Loucy (cell line): ENCODE data around the gene ST8SIA1.

ENCODE experiments used
- H2AFZ ChIP-seq: fragments of 200-600 bp; sonication (generic); 2 replicates; pipeline ENCODE4 v1.6.0; 2016; ENCODE audit warnings: antibody characterized with exemption, mild to moderate bottlenecking, low read length, moderate library complexity
- H3F3A ChIP-seq: fragments of 200-600 bp; 2 replicates; pipeline ENCODE4 v1.6.0; 2016; ENCODE audit warnings: antibody characterized with exemption, low read depth, mild to moderate bottlenecking
- H3K27me3 ChIP-seq: fragments of 200-600 bp; sonication (generic); 2 replicates; pipeline ENCODE4 v1.6.1; 2014; ENCODE audit warnings: low read length, mild to moderate bottlenecking; ENCODE audit not compliant: insufficient read depth, poor library complexity, severe bottlenecking
- H3K36me3 ChIP-seq: fragments of 200-600 bp; sonication (generic); 2 replicates; pipeline ENCODE4 v1.6.1; 2016; ENCODE audit warnings: low read length; ENCODE audit not compliant: insufficient read depth
- H3K4me1 ChIP-seq: fragments of 200-600 bp; sonication (generic); 2 replicates; pipeline ENCODE4 v1.5.1; 2014; ENCODE audit warnings: low read length, mild to moderate bottlenecking; ENCODE audit not compliant: insufficient read depth, poor library complexity, severe bottlenecking
- H3K4me2 ChIP-seq: fragments of 200-600 bp; sonication (generic); 2 replicates; pipeline ENCODE4 v1.6.0; 2014; ENCODE audit warnings: antibody characterized with exemption, low read length, low read depth, mild to moderate bottlenecking; ENCODE audit not compliant: poor library complexity, severe bottlenecking
- H3K4me3 ChIP-seq: fragments of 200-600 bp; sonication (generic); 2 replicates; pipeline ENCODE4 v1.5.1; 2014; ENCODE audit warnings: low read length, mild to moderate bottlenecking, mixed read lengths; ENCODE audit not compliant: poor library complexity, severe bottlenecking
- H3K79me2 ChIP-seq: fragments of 200-600 bp; sonication (generic); 2 replicates; pipeline ENCODE4 v1.6.1; 2014; ENCODE audit warnings: low read length; ENCODE audit not compliant: insufficient read depth
- H3K9ac ChIP-seq: fragments of 200-600 bp; sonication (generic); 2 replicates; pipeline ENCODE4 v1.6.0; 2014; ENCODE audit warnings: mild to moderate bottlenecking, low read depth, low read length, moderate library complexity; ENCODE audit not compliant: poor library complexity, severe bottlenecking
- H3K9me2 ChIP-seq: fragments of 200-600 bp; sonication (generic); replicated peaks from 2 replicates; pipeline ENCODE4 v1.6.1; 2016; ENCODE audit warnings: low read depth, low read length, mixed read lengths
- H3K9me3 ChIP-seq: fragments of 200-600 bp; sonication (generic); 2 replicates; pipeline ENCODE4 v1.6.1; 2014; ENCODE audit warnings: mild to moderate bottlenecking, antibody characterized with exemption, low read length, low read depth; ENCODE audit not compliant: insufficient read depth
- H4K20me1 ChIP-seq: fragments of 200-600 bp; sonication (generic); 2 replicates; pipeline ENCODE4 v1.6.0; 2014; ENCODE audit warnings: antibody characterized with exemption, low read length, mild to moderate bottlenecking; ENCODE audit not compliant: insufficient read depth, poor library complexity, severe bottlenecking
- CTCF ChIP-seq: fragments of 200-600 bp; sonication (generic); conservative IDR thresholded peaks from 2 replicates; pipeline ENCODE4 v1.5.1; 2014; ENCODE audit warnings: mild to moderate bottlenecking, antibody characterized with exemption, low read length
- EZH2phosphoT487 ChIP-seq: fragments of 200-600 bp; IDR thresholded peaks from 2 replicates; pipeline ENCODE4 v1.6.1; 2018; ENCODE audit warnings: antibody characterized with exemption, mild to moderate bottlenecking, moderate library complexity, borderline replicate concordance

Gene ST8SIA1

DNA sequence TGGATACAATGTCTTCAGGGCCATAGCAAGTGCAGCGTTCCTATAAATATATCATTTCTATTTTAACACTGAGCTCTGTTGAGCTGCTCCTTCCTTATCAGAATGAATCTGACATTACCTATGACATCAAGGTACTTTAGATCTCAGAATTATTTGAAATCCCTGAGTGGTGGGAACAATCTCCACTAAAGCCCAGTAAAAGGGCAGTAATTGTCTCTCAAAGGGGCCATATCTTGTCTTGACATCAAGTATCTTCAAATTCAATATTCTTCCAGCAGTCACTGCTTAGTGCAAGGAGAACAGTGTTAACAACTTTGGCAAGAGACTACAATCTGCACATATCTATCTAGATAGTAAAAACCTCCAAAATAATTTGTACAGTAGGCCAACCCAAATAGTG, 21.7 kb upstream of the ST8SIA1 start:
- H3K79me2 ChIP-seq, result no peaks in the 10 kb centered on the region
- no peaks in the 10 kb centered on the region for H3K36me3 ChIP-seq
- H3K27me3 ChIP-seq, result no peaks in the 10 kb centered on the region
- no peak overlapping the region for H3K4me3 ChIP-seq
- H2AFZ ChIP-seq, result no peak overlapping the region
- no peaks in the 10 kb centered on the region for H3K9me2 ChIP-seq
- no peaks in the 10 kb centered on the region for H3F3A ChIP-seq
- no peaks in the 10 kb centered on the region for H4K20me1 ChIP-seq
- no peaks in the 10 kb centered on the region for H3K9me3 ChIP-seq
- H3K9ac ChIP-seq, result no peak overlapping the region
- no peaks in the 10 kb centered on the region for H3K4me1 ChIP-seq
- TF ChIP-seq CTCF (no peak), EZH2phosphoT487 (no peak)
- H3K4me2 ChIP-seq, result no peak overlapping the region

DNA sequence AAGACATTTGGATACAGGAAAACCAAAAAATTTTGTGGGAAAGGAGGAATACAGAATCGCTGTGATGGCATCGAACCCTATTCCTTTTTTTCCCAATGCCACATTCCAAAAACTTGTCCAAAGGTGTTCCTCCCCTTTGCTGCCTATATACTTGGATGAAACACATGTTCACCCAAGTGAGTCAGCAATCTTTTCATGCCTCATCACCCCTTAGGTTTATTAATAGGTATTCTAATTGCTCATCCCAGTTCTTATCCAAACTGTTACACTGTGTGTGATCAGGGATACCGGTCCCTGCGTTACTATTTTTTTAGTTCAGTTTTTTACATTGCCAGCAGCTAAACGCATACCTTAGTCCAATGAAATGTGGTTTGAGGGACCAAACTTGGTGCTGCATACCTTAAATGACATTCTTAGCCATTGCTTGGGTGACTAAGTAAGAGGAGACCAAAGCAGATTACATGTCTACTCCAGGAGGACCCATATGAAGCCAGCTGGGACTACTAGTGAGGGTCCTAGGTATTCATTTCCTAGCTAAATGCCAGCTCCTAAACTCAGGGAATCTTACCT, 20.6 kb upstream of the ST8SIA1 start:
- Histone ChIP-seq H3K4me3 (no peak overlapping the region), H3K9ac (no peak overlapping the region), H3K9me2 (no peaks in the 10 kb centered on the region), H3K9me3 (no peaks in the 10 kb centered on the region), H3F3A (no peaks in the 10 kb centered on the region), H2AFZ (no peak overlapping the region), H3K4me1 (no peaks in the 10 kb centered on the region), H4K20me1 (no peaks in the 10 kb centered on the region), H3K36me3 (no peaks in the 10 kb centered on the region), H3K79me2 (no peaks in the 10 kb centered on the region), H3K27me3 (no peaks in the 10 kb centered on the region), H3K4me2 (no peak overlapping the region)
- TF ChIP-seq EZH2phosphoT487, result no peak
- TF ChIP-seq CTCF, result no peak

DNA sequence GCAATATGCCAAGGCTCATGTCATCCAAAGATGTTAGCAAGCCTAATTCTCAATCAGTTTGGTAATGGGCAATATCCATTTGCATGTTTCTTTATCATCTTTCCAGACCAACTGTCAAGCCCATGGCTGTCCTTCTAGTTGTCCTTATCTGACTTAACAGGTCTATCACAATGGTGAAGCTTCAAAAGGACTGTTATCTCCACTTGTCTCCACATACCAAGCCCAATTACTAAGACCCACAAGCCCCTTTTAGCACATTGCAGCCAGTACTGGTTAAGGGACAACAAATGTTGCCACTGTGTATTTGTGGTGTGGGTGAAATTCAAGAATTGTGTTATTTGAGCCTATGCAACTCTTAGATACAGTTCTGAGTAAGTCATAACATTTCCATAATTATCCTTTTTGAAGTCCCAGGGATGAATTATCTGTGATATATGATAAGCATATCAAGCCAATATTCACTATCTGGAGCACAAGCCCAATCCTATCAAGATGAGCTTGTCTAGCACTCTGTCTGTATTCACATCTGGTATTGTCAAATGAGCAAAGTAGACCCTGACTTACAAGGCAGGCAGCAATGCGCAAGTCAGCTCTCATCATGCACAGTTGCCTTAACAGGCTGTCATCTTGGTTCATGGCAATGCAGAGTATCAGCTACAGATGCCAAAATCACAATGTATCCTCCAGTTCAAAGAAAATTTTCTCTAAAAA, 19.3 kb upstream of the ST8SIA1 start:
- no peaks in the 10 kb centered on the region for H3K9me2 ChIP-seq
- H4K20me1 ChIP-seq, result no peaks in the 10 kb centered on the region
- no peaks in the 10 kb centered on the region for H3F3A ChIP-seq
- no peaks in the 10 kb centered on the region for H3K36me3 ChIP-seq
- no peaks in the 10 kb centered on the region for H3K9me3 ChIP-seq
- H3K4me3 ChIP-seq, result no peak overlapping the region
- no peaks in the 10 kb centered on the region for H3K4me1 ChIP-seq
- no peak for TF ChIP-seq EZH2phosphoT487
- no peak for TF ChIP-seq CTCF
- no peaks in the 10 kb centered on the region for H3K27me3 ChIP-seq
- H3K79me2 ChIP-seq, result no peaks in the 10 kb centered on the region
- H3K4me2 ChIP-seq, result no peak overlapping the region
- H3K9ac ChIP-seq, result no peak overlapping the region
- H2AFZ ChIP-seq, result no peak overlapping the region
